GM23338 (cell line): Measurements from ENCODE around the gene BIRC7. TPM values are rescaled to one million over a fixed set of nuclear protein-coding genes. Genes with fewer than 3 reads are reported as not detected.

Experiments used
- CREB1 ChIP-seq: fragments of 250-450 bp; sonication (Bioruptor Pico); IDR thresholded peaks from 2 replicates; pipeline ENCODE4 v1.5.0; 2020; ENCODE audit warnings: low read depth, mild to moderate bottlenecking, moderate library complexity
- POLR2AphosphoS5 ChIP-seq: IDR thresholded peaks from 2 replicates; pipeline ENCODE4 v1.6.1; 2016; ENCODE audit warnings: antibody characterized with exemption, low read depth
- polyA plus RNA-seq: library from polyadenylated mRNA; unstranded; fragments of >200 nt; fragmentation: Nextera tagmentation; extraction: Ambion mirVana; gene quantifications from 2 replicates; pipeline ENCODE4 v1.2.1, GENCODE V29; 2016
- total RNA-seq: library from RNA; depleted of rRNA; stranded (reverse); fragments of >200 nt; shearing (Covaris generic); gene quantifications from 2 replicates; pipeline ENCODE4 v1.2.3, GENCODE V29; 2014
- TF ChIP-seq, protein P1 (sequence below): fragments of 250-450 bp; sonication (Bioruptor Pico); IDR thresholded peaks from 2 replicates; pipeline ENCODE4 v1.5.0; 2020; ENCODE audit warnings: mild to moderate bottlenecking, moderate library complexity
- TF ChIP-seq, protein P2 (sequence below): IDR thresholded peaks from one replicate; pipeline ENCODE4 v1.6.1; 2018; ENCODE audit warnings: antibody characterized with exemption; ENCODE audit not compliant: unreplicated experiment

The BIRC7 gene
- total and polyA plus RNA-seq, 2 experiments from 2014 or later: 0.16 to 0.24 TPM

DNA sequence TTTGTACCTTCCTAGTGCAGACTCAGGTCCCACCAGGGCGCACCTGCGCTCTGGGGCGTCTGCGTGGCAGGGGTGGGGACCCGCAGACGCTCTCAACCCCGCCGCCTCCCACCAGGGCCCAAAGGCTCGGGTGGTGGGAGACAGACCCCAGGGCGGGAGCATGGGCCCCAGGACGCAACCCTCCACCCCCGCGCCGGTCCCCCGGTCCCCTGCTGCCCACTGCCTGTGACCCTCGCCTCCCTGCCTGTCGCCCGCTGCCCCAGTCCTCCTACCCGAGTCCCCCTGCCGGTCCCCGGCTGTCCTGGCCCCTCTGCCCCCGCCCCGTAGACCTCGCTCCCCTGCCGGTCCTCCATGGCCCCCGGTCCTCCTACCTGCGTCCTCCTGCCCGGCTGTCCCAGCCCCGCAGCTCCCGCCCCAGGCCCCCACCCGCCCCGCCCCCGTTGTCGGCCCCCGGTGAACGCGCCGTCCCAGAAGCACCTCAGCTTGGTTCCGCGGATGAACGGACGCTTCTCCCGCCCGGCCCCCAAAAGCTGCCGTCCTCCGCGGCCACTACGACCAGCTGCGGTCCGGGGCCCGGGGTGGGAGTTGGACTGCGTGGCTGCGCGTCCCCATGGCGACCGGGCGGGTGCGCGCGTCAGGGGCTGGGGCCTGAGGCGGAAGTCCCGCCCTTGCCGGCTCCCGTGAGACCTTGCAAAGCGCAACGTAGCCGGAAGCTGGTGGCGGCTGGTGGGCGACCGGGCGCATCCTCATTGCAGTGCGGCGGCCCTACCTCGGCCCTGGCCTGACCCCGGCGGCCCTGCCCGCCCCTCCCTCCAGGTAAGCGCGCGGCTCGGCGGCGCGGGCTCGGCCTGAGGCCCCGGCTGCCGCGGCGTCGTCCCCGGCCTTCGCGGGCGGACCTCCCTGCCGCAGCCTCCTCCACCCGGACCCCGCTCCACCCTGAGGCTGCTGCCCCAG is 36.7 kb downstream of the BIRC7 start, which contains the start of gene ARFGAP1 (continued):
- TF ChIP-seq, protein P1, sequence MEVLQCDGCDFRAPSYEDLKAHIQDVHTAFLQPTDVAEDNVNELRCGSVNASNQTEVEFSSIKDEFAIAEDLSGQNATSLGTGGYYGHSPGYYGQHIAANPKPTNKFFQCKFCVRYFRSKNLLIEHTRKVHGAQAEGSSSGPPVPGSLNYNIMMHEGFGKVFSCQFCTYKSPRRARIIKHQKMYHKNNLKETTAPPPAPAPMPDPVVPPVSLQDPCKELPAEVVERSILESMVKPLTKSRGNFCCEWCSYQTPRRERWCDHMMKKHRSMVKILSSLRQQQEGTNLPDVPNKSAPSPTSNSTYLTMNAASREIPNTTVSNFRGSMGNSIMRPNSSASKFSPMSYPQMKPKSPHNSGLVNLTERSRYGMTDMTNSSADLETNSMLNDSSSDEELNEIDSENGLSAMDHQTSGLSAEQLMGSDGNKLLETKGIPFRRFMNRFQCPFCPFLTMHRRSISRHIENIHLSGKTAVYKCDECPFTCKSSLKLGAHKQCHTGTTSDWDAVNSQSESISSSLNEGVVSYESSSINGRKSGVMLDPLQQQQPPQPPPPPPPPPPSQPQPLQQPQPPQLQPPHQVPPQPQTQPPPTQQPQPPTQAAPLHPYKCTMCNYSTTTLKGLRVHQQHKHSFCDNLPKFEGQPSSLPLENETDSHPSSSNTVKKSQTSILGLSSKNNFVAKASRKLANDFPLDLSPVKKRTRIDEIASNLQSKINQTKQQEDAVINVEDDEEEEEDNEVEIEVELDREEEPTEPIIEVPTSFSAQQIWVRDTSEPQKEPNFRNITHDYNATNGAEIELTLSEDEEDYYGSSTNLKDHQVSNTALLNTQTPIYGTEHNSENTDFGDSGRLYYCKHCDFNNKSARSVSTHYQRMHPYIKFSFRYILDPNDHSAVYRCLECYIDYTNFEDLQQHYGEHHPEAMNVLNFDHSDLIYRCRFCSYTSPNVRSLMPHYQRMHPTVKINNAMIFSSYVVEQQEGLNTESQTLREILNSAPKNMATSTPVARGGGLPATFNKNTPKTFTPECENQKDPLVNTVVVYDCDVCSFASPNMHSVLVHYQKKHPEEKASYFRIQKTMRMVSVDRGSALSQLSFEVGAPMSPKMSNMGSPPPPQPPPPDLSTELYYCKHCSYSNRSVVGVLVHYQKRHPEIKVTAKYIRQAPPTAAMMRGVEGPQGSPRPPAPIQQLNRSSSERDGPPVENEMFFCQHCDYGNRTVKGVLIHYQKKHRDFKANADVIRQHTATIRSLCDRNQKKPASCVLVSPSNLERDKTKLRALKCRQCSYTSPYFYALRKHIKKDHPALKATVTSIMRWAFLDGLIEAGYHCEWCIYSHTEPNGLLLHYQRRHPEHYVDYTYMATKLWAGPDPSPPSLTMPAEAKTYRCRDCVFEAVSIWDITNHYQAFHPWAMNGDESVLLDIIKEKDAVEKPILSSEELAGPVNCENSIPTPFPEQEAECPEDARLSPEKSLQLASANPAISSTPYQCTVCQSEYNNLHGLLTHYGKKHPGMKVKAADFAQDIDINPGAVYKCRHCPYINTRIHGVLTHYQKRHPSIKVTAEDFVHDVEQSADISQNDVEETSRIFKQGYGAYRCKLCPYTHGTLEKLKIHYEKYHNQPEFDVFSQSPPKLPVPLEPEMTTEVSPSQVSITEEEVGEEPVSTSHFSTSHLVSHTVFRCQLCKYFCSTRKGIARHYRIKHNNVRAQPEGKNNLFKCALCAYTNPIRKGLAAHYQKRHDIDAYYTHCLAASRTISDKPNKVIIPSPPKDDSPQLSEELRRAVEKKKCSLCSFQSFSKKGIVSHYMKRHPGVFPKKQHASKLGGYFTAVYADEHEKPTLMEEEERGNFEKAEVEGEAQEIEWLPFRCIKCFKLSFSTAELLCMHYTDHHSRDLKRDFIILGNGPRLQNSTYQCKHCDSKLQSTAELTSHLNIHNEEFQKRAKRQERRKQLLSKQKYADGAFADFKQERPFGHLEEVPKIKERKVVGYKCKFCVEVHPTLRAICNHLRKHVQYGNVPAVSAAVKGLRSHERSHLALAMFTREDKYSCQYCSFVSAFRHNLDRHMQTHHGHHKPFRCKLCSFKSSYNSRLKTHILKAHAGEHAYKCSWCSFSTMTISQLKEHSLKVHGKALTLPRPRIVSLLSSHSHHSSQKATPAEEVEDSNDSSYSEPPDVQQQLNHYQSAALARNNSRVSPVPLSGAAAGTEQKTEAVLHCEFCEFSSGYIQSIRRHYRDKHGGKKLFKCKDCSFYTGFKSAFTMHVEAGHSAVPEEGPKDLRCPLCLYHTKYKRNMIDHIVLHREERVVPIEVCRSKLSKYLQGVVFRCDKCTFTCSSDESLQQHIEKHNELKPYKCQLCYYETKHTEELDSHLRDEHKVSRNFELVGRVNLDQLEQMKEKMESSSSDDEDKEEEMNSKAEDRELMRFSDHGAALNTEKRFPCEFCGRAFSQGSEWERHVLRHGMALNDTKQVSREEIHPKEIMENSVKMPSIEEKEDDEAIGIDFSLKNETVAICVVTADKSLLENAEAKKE: no peak
- TF ChIP-seq, protein P2, sequence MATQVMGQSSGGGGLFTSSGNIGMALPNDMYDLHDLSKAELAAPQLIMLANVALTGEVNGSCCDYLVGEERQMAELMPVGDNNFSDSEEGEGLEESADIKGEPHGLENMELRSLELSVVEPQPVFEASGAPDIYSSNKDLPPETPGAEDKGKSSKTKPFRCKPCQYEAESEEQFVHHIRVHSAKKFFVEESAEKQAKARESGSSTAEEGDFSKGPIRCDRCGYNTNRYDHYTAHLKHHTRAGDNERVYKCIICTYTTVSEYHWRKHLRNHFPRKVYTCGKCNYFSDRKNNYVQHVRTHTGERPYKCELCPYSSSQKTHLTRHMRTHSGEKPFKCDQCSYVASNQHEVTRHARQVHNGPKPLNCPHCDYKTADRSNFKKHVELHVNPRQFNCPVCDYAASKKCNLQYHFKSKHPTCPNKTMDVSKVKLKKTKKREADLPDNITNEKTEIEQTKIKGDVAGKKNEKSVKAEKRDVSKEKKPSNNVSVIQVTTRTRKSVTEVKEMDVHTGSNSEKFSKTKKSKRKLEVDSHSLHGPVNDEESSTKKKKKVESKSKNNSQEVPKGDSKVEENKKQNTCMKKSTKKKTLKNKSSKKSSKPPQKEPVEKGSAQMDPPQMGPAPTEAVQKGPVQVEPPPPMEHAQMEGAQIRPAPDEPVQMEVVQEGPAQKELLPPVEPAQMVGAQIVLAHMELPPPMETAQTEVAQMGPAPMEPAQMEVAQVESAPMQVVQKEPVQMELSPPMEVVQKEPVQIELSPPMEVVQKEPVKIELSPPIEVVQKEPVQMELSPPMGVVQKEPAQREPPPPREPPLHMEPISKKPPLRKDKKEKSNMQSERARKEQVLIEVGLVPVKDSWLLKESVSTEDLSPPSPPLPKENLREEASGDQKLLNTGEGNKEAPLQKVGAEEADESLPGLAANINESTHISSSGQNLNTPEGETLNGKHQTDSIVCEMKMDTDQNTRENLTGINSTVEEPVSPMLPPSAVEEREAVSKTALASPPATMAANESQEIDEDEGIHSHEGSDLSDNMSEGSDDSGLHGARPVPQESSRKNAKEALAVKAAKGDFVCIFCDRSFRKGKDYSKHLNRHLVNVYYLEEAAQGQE: no peak
- TF ChIP-seq CREB1 (CRISPR knock-in tag) (peak; percentile 84), POLR2AphosphoS5 (peak; percentile 73)
